PC-3 (cell line): ENCODE data around the gene EFCAB6. TPM values are rescaled to one million over a fixed set of nuclear protein-coding genes. Genes with fewer than 3 reads are reported as not detected.

ENCODE experiments used
- ATAC-seq: fragments of 200-7000 bp; cut with Tn5 transposase; 2 replicates; pipeline ENCODE4 v1.9.1; 2020; ENCODE audit warnings: mild to moderate bottlenecking, moderate library complexity
- BruUV-seq: library from RNA; stranded (reverse); fragments of 400-500 nt; replicated peaks from 2 replicates; lab custom pipeline; 2021; lab: Mats Ljungman, UMichigan
- CTCF ChIA-PET: fragments of 300-600 bp; sonication (Branson Sonifier 250); formaldehyde crosslinking; loops from one replicate; lab custom pipeline; 2022; ENCODE audit warnings: antibody characterized with exemption; lab: Charles Lee
- POLR2A ChIA-PET: fragments of 300-600 bp; sonication (Branson Sonifier 250); formaldehyde crosslinking; loops from one replicate; lab custom pipeline; 2022; ENCODE audit warnings: antibody characterized with exemption; ENCODE audit not compliant: unreplicated experiment; lab: Charles Lee
- DNase-seq: peaks from one replicate; pipeline ENCODE4 v3.0.0-alpha.2; 2015
- H2AFZ ChIP-seq: fragments of 300-600 bp; sonication (generic); 2 replicates; pipeline ENCODE4 v1.6.0; 2016; ENCODE audit warnings: antibody characterized with exemption, low read length
- H3F3A ChIP-seq: fragments of 300-600 bp; sonication (generic); one replicate; pipeline ENCODE4 v1.6.0; 2017; ENCODE audit warnings: antibody characterized with exemption, low read length, control low read depth, mild to moderate bottlenecking; ENCODE audit not compliant: unreplicated experiment
- H3K27ac ChIP-seq: fragments of 300-600 bp; sonication (generic); 2 replicates; pipeline ENCODE4 v1.5.1; 2016; ENCODE audit warnings: mild to moderate bottlenecking, low read length
- H3K27me3 ChIP-seq: fragments of 300-600 bp; sonication (generic); 2 replicates; pipeline ENCODE4 v1.6.1; 2016; ENCODE audit warnings: low read length, mixed read lengths
- H3K36me3 ChIP-seq: fragments of 300-600 bp; sonication (generic); 2 replicates; pipeline ENCODE4 v1.6.1; 2016; ENCODE audit warnings: low read depth, mixed run types, low read length, mixed read lengths
- H3K4me1 ChIP-seq: fragments of 300-600 bp; sonication (generic); 2 replicates; pipeline ENCODE4 v1.5.1; 2016; ENCODE audit warnings: low read length; ENCODE audit not compliant: insufficient read depth
- H3K4me2 ChIP-seq: fragments of 300-600 bp; sonication (generic); 2 replicates; pipeline ENCODE4 v1.6.0; 2016; ENCODE audit warnings: low read length
- H3K4me3 ChIP-seq: fragments of 300-600 bp; sonication (generic); 2 replicates; pipeline ENCODE4 v1.5.1; 2016; ENCODE audit warnings: mild to moderate bottlenecking, low read length, mixed read lengths
- H3K79me2 ChIP-seq: fragments of 300-600 bp; sonication (generic); 2 replicates; pipeline ENCODE4 v1.6.1; 2017; ENCODE audit warnings: low read length, mixed read lengths
- H3K9ac ChIP-seq: fragments of 300-600 bp; sonication (generic); 2 replicates; pipeline ENCODE4 v1.6.0; 2016; ENCODE audit warnings: mild to moderate bottlenecking, low read length
- H3K9me2 ChIP-seq: fragments of 300-600 bp; sonication (generic); replicated peaks from 2 replicates; pipeline ENCODE4 v1.6.1; 2016; ENCODE audit warnings: mixed run types, low read length, mixed read lengths
- H3K9me3 ChIP-seq: fragments of 300-600 bp; sonication (generic); 2 replicates; pipeline ENCODE4 v1.6.1; 2016; ENCODE audit warnings: low read length, mixed read lengths
- H4K20me1 ChIP-seq: fragments of 300-600 bp; sonication (generic); 2 replicates; pipeline ENCODE4 v1.6.1; 2016; ENCODE audit warnings: low read length, mixed read lengths
- CTCF ChIP-seq: fragments of 300-600 bp; sonication (generic); conservative IDR thresholded peaks from 2 replicates; pipeline ENCODE4 v1.5.1; 2017; ENCODE audit warnings: antibody characterized with exemption, low read depth, mild to moderate bottlenecking, low read length
- EZH2 ChIP-seq: fragments of 300-600 bp; sonication (generic); IDR thresholded peaks from one replicate; pipeline ENCODE4 v1.6.1; 2017; ENCODE audit warnings: antibody characterized with exemption, mild to moderate bottlenecking, low read length; ENCODE audit not compliant: unreplicated experiment
- EZH2phosphoT487 ChIP-seq: fragments of 300-600 bp; sonication (generic); IDR thresholded peaks from 2 replicates; pipeline ENCODE4 v1.6.1; 2018; ENCODE audit warnings: mild to moderate bottlenecking, antibody characterized with exemption, low read length, borderline replicate concordance
- intact Hi-C: fragments of 100-400 bp; cut with micrococcal nuclease; formaldehyde crosslinking; loops from 2 replicates; pipeline ENCODE4 v1.9.0; 2023
- total RNA-seq: library from RNA; depleted of rRNA; stranded (reverse); fragments of >200 nt; gene quantifications from 2 replicates; pipeline ENCODE4 v1.2.3, GENCODE V29; 2014

The EFCAB6 gene
- total RNA-seq, 1 experiment from 2014 or later: 0.07 TPM

GRCh38 chr22:43698403-43698802 lies 113.7 kb downstream of the EFCAB6 start:
- no peak overlapping the region for H3K9ac ChIP-seq
- intact Hi-C loops: no loop called here
- no peaks in the 10 kb centered on the region for H3K9me2 ChIP-seq
- no peaks in the 10 kb centered on the region for H3K79me2 ChIP-seq
- no peaks in the 10 kb centered on the region for H4K20me1 ChIP-seq
- no peaks in the 10 kb centered on the region for H3K36me3 ChIP-seq
- no peak overlapping the region for H2AFZ ChIP-seq
- no peak for DNase-seq
- H3K4me1 ChIP-seq: no peaks in the 10 kb centered on the region
- ChIA-PET POLR2A (no interaction called here), CTCF (no interaction called here)
- no peak for ATAC-seq
- TF ChIP-seq EZH2: no peak
- TF ChIP-seq EZH2phosphoT487: no peak
- TF ChIP-seq CTCF: no peak
- no TSS peak for BruUV-seq
- no peak overlapping the region for H3K4me2 ChIP-seq
- 0 out of 2 replicates have a peak, but pooled peaks cover 5% of the 10 kb centered on the region for H3K27me3 ChIP-seq
- H3K4me3 ChIP-seq: no peak overlapping the region
- H3K27ac ChIP-seq: no peak overlapping the region
- H3K9me3 ChIP-seq: no peaks in the 10 kb centered on the region
- H3F3A ChIP-seq: no peaks in the 10 kb centered on the region

- no peak for DNase-seq
- no peaks in the 10 kb centered on the region for H3F3A ChIP-seq
- ATAC-seq: no peak
- H3K9ac ChIP-seq: no peak overlapping the region
- no peaks in the 10 kb centered on the region for H3K4me1 ChIP-seq
- no peaks in the 10 kb centered on the region for H4K20me1 ChIP-seq
- no peak overlapping the region for H3K27ac ChIP-seq
- 0 out of 2 replicates have a peak, but pooled peaks cover 5% of the 10 kb centered on the region for H3K27me3 ChIP-seq
- no peaks in the 10 kb centered on the region for H3K36me3 ChIP-seq
- no peaks in the 10 kb centered on the region for H3K9me3 ChIP-seq
- no peak overlapping the region for H2AFZ ChIP-seq
- no peak overlapping the region for H3K4me2 ChIP-seq
- ChIA-PET POLR2A (no interaction called here), CTCF (no interaction called here)
- intact Hi-C loops: no loop called here
- TF ChIP-seq EZH2 (no peak), CTCF (no peak), EZH2phosphoT487 (no peak)
- BruUV-seq: no TSS peak
- no peak overlapping the region for H3K4me3 ChIP-seq
- no peaks in the 10 kb centered on the region for H3K79me2 ChIP-seq
- H3K9me2 ChIP-seq: no peaks in the 10 kb centered on the region
Measured at GRCh38 chr22:43697894-43698293, 114.2 kb downstream of the EFCAB6 start.

GRCh38 chr22:43693249-43693648 lies 118.9 kb downstream of the EFCAB6 start:
- no peaks in the 10 kb centered on the region for H3K79me2 ChIP-seq
- H3F3A ChIP-seq: no peaks in the 10 kb centered on the region
- BruUV-seq: no TSS peak
- TF ChIP-seq CTCF (no peak), EZH2 (no peak), EZH2phosphoT487 (no peak)
- ATAC-seq (no peak), DNase-seq (no peak)
- ChIA-PET POLR2A (no interaction called here), CTCF (no interaction called here)
- no peaks in the 10 kb centered on the region for H3K9me2 ChIP-seq
- no peak overlapping the region for H3K27ac ChIP-seq
- H3K4me2 ChIP-seq: no peak overlapping the region
- intact Hi-C loops: no loop called here
- no peak overlapping the region for H2AFZ ChIP-seq
- no peaks in the 10 kb centered on the region for H4K20me1 ChIP-seq
- H3K27me3 ChIP-seq: 0 out of 2 replicates have a peak, but pooled peaks cover 5% of the 10 kb centered on the region
- H3K4me1 ChIP-seq: no peaks in the 10 kb centered on the region
- no peak overlapping the region for H3K4me3 ChIP-seq
- no peak overlapping the region for H3K9ac ChIP-seq
- no peaks in the 10 kb centered on the region for H3K36me3 ChIP-seq
- no peaks in the 10 kb centered on the region for H3K9me3 ChIP-seq
